Upper lobe of right lung (tissue), 1 donor: ENCODE measurements around the gene MYL6. TPM values are rescaled to one million over a fixed set of nuclear protein-coding genes. Genes with fewer than 3 reads are reported as not detected.

ENCODE experiments used
- ATAC-seq: fragments of 200-7000 bp; cut with Tn5 transposase; one replicate; pipeline ENCODE4 v1.9.1; 2020; ENCODE audit warnings: mild to moderate bottlenecking, moderate library complexity
- DNase-seq: peaks from one replicate; pipeline ENCODE4 v3.0.0-alpha.2; 2020
- H3K27ac ChIP-seq: fragments of 200-600 bp; one replicate; pipeline ENCODE4 v1.8.0; 2022
- H3K27me3 ChIP-seq: fragments of 200-600 bp; one replicate; pipeline ENCODE4 v1.8.0; 2022; ENCODE audit warnings: mild to moderate bottlenecking
- H3K36me3 ChIP-seq: fragments of 200-600 bp; one replicate; pipeline ENCODE4 v1.8.0; 2022
- H3K4me1 ChIP-seq: fragments of 200-600 bp; one replicate; pipeline ENCODE4 v1.8.0; 2022
- H3K4me3 ChIP-seq: fragments of 200-600 bp; one replicate; pipeline ENCODE4 v1.8.0; 2022; ENCODE audit warnings: mild to moderate bottlenecking
- H3K9me3 ChIP-seq: fragments of 200-600 bp; one replicate; pipeline ENCODE4 v1.8.0; 2022
- intact Hi-C: fragments of 100-400 bp; cut with DNase I; formaldehyde crosslinking; loops from one replicate; pipeline ENCODE4 v1.11.0; 2022
- total RNA-seq: library from RNA; stranded (reverse); fragmentation: NEBNext Ultra II Directional; extraction: Animal tissue kit (Norgen Biotek cat#: 25700); gene quantifications from one replicate; pipeline ENCODE4 v1.2.1, GENCODE V29; 2021
- TF ChIP-seq, protein P1 (sequence below): fragments of 200-600 bp; IDR thresholded peaks from one replicate; pipeline ENCODE4 v1.8.0; 2022; ENCODE audit warnings: antibody characterized with exemption
- donor health status: DM: no; HTN: yes; CAD: no; lungs with severe emphysema.

MYL6 gene
- total RNA-seq, 1 donor from 2014 or later: 1,254 TPM

DNA sequence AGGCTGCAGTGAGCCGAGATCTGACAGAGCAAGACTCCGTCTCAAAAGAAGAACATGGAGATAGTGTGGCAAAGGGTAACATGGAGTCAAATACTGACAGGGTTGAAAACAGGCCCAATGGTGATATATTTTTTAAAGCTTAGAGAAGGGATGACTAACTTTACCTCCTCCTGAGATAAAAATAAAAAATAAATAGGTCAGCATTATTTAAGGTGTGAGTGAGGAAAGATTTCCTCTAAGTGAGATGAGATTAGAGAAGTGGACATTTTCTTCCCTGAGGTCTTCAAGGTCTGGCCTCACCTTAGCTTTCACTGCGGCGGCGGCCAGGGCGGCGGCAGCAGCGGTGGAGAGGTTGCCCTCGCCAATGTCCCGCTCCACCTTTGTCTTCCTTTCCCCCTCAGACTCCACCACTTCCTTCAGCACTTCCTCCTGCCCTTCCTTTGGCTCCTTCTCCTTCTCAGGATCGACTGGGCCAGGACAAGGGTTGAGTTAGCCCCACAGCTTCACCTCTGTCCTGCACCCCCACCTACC is 11.1 kb downstream of the MYL6 start:
- Histone ChIP-seq H3K27ac (no peak overlapping the region), H3K4me3 (no peak overlapping the region), H3K9me3 (no peaks in the 10 kb centered on the region), H3K27me3 (no peaks in the 10 kb centered on the region), H3K36me3 (peaks cover 97% of the 10 kb centered on the region), H3K4me1 (no peaks in the 10 kb centered on the region)
- intact Hi-C loops: no loop called here
- ATAC-seq (no peak), DNase-seq (no peak)
- TF ChIP-seq, protein P1, sequence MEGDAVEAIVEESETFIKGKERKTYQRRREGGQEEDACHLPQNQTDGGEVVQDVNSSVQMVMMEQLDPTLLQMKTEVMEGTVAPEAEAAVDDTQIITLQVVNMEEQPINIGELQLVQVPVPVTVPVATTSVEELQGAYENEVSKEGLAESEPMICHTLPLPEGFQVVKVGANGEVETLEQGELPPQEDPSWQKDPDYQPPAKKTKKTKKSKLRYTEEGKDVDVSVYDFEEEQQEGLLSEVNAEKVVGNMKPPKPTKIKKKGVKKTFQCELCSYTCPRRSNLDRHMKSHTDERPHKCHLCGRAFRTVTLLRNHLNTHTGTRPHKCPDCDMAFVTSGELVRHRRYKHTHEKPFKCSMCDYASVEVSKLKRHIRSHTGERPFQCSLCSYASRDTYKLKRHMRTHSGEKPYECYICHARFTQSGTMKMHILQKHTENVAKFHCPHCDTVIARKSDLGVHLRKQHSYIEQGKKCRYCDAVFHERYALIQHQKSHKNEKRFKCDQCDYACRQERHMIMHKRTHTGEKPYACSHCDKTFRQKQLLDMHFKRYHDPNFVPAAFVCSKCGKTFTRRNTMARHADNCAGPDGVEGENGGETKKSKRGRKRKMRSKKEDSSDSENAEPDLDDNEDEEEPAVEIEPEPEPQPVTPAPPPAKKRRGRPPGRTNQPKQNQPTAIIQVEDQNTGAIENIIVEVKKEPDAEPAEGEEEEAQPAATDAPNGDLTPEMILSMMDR: no peak

DNA sequence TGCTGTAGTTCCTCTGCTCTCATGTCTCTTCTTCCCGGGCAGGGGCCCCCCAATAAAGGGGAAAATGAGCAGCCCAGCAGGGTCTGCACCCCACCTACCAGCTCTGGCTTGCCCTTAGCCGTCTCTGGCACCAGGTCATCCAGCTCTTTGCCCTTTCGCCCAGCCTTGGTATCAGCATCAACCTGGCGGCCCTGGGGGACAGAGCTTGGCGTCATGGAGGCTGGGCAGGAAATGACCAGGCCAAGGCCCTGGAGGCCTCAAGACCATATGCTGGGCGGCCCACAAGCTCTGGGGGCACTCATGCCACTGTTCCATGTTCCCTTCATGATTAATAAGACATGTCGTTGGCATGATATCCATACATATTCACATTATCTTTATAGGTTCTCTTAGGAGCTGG is 14.7 kb downstream of the MYL6 start:
- Histone ChIP-seq H3K36me3 (peaks cover 99% of the 10 kb centered on the region), H3K9me3 (no peaks in the 10 kb centered on the region), H3K4me1 (no peaks in the 10 kb centered on the region), H3K4me3 (no peak overlapping the region), H3K27me3 (no peaks in the 10 kb centered on the region), H3K27ac (no peak overlapping the region)
- ATAC-seq (no peak), DNase-seq (no peak)
- intact Hi-C loops: loop anchor here (10.0 kb wide), 1 partner anchor 48 kb away; the partner anchor contains the start of gene ESYT1
- TF ChIP-seq, protein P1: no peak

DNA sequence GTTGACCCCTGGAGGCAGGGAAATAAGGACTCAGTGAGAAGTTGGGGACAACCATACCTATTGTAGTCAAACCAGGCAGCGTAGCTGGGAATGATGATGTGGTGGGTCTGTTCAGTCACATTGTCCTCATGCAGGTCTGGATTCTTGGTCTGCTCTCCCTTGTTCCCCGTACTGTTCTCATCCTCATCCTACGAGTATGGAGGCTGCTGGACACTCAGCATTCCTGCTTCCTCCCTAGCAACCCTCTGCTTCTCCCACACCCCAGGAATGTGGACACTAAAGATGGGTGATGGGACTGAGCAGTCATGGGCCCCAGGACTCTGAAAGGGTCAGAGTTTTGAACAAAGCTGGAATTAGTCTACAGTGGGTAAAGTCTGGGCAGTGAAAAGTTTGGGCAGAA is 20.2 kb downstream of the MYL6 start:
- Histone ChIP-seq H3K4me3 (no peak overlapping the region), H3K36me3 (peaks cover 98% of the 10 kb centered on the region), H3K27ac (no peak overlapping the region), H3K9me3 (no peaks in the 10 kb centered on the region), H3K4me1 (no peaks in the 10 kb centered on the region), H3K27me3 (no peaks in the 10 kb centered on the region)
- DNase-seq (no peak), ATAC-seq (no peak)
- TF ChIP-seq, protein P1: no peak
- intact Hi-C loops: loop anchor here (10.0 kb wide), 1 partner anchor 54 kb away; the partner anchor contains the start of gene ESYT1

DNA sequence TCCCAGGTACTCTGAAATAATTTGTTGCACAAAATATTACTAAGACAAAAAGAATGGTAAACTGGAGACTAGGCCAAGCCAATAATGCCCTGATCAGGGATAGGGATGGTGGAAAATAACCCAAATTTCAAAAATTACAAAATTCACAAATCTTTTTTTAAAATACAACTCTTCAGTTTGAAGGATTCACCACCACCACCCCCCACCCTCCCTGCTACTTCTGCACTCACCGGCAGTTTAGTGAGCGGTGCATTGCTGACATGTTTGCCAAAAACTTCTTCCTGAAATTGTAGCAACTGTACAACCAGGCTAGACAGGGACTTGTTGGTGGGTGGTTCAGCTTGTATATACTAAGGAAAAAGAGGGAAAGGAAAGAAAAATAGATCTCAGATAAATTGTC is 28.8 kb downstream of the MYL6 start:
- ATAC-seq (no peak), DNase-seq (no peak)
- Histone ChIP-seq H3K27ac (no peak overlapping the region), H3K27me3 (no peaks in the 10 kb centered on the region), H3K4me3 (no peak overlapping the region), H3K9me3 (no peaks in the 10 kb centered on the region), H3K36me3 (peaks cover 49% of the 10 kb centered on the region), H3K4me1 (peaks cover 25% of the 10 kb centered on the region)
- intact Hi-C loops: no loop called here
- TF ChIP-seq, protein P1: no peak

DNA sequence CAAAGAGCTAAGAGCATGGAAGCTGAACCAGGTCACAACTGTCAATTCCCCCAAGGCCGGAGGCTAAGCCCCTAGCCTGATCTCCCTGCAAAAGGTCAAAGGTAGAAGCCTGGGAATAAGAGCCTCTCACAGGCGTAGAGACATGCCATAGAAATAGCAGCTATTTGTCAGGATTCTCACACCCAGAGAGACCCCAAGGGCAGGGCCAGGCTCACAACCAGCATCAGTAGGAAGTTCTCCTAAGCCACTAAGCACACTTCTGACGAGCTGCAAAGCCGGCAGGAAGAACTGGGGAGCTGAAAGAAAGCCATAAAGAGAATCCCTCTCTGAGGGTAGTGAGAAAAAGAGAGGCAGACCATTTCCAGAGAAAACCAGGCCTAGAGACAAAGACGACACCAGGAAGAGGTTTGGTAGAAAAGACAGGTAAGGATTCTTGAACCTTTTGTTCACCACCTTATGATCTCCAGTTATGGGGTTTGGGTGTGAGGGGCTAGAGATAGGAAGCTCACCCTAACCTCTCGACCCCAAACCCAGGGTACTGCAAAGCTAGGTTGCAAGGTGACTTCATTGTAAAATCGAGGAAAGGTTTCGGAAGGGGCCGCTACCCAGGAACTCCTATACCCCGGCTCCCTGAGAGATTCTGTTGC is 30.1 kb downstream of the MYL6 start:
- ATAC-seq (no peak), DNase-seq (no peak)
- no peaks in the 10 kb centered on the region for H3K27me3 ChIP-seq
- intact Hi-C loops: no loop called here
- H3K9me3 ChIP-seq: no peaks in the 10 kb centered on the region
- TF ChIP-seq, protein P1: no peak
- H3K4me3 ChIP-seq: peak overlapping the region; percentile 82
- H3K4me1 ChIP-seq: peaks cover 25% of the 10 kb centered on the region
- peak overlapping the region; percentile 77 for H3K27ac ChIP-seq
- peaks cover 36% of the 10 kb centered on the region for H3K36me3 ChIP-seq
